PFSK-1 (cell line): ENCODE results near the gene HLCS.

Experiments
- SIN3A ChIP-seq: IDR thresholded peaks from 2 replicates; pipeline ENCODE4 v1.6.1; 2012; ENCODE audit warnings: mild to moderate bottlenecking, low read length, moderate library complexity, borderline replicate concordance; ENCODE audit not compliant: insufficient read depth
- TAF1 ChIP-seq: IDR thresholded peaks from 2 replicates; pipeline ENCODE4 v1.6.1; 2012; ENCODE audit warnings: low read length, control low read depth, borderline replicate concordance; ENCODE audit not compliant: insufficient read depth

GRCh38 chr21:36719614-36720013 is 246.9 kb downstream of the HLCS start:
- TF ChIP-seq TAF1 = no peak
- no peak for TF ChIP-seq SIN3A
